ENCODE data around the gene FOXC1.

FOXC1 gene

GRCh38 chr6:1633366-1634021, 23.8 kb downstream of the FOXC1 start:
- no peak for TF ChIP-seq CTCF (IDR thresholded peaks at IDR 0.05; ENCODE audit: low read depth, low read length)

DNA sequence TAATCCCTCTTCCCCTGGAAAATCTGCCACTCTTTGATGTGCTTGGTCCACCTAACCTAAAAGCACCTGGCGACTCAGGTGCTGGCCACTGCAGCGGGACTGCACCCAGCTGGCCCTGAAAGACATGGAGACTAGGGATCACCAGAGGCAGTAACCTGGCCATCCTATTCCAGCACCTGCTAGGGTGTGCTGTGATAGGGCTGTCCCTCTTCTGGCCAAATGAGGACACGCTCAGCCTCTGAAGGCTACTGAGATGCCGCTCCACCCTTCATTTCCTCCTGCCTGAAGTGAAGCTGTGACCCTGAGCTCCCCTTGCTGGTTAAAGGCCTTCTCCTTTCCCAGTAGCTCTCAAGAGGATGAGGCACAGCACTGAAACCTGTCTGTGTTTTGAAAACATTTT, 24.4 kb downstream of the FOXC1 start:
- no peak for TF ChIP-seq CTCF (IDR thresholded peaks at IDR 0.05; ENCODE audit: low read depth, low read length)
- H3K4me3 ChIP-seq (ENCODE audit: low read depth, low read length), result no peak overlapping the region

More at GRCh38 chr6:1633366-1634021, 23.8 kb downstream of the FOXC1 start:
- H3K4me3 ChIP-seq (ENCODE audit: low read depth, low read length), result no peak overlapping the region

DNA sequence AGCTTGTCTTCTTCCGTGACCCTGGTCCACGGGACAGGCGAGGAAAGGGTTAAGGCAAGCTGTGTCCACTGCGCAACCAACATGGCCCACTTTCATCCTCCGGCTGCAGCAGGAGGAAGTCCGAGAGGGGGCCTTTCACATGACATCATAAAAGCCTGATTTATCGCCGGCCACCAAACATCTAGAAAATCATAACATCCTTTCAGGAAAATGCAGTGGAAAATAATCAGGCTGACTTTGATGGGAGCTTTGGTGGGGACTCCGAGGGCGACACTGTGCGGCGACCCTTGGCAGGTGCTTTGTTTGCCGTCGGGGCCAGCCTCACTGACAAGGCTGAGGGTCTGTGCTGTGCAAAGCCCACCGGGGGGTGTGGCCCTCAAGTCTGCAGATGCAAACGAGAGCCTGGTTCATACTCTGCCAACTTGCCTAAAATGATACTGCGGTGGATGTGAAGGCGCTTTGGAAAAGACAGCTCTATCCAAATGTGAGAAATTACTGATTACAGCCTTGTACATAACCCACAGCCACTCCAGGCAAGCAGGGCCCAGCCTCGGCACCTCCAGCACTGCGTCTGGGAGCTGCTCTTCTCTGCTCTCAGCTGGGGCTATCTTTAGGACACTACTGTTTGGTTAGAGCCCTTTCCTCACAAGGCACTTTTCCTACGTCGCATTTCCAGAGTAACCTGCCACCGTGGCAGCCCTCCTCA, 25.7 kb downstream of the FOXC1 start:
- H3K4me3 ChIP-seq (ENCODE audit: low read depth, low read length), result no peak overlapping the region
- no peak for TF ChIP-seq CTCF (IDR thresholded peaks at IDR 0.05; ENCODE audit: low read depth, low read length)

DNA sequence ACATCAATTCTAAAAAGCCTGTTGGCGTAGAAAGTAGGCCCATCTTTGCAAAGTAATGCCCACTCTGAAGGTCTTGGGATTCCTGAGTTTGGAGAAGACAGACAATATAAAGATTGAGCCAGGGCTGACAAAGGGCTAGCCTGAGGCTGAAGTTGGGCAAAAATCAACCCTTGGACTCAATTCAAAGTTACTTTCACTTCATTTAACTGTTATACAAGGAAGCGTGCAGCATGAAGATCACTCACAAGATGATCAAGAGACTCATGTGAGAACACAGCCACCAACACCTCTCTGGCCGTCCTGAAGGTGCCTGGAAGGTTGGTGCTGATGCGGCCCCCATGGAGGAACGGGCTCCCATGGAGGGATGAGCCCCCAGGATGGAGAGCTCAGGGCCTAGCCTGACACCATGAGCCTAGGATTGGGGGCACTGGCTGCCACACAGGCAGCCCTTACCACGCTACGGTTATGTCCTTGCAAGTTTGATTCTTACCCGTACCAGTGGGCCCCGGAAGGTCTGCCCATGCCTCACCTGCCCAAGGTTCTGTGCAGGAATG, 26.6 kb downstream of the FOXC1 start:
- H3K4me3 ChIP-seq (ENCODE audit: low read depth, low read length), result no peak overlapping the region
- no peak for TF ChIP-seq CTCF (IDR thresholded peaks at IDR 0.05; ENCODE audit: low read depth, low read length)

- H3K4me3 ChIP-seq (ENCODE audit: low read depth, low read length), result no peak overlapping the region
- TF ChIP-seq CTCF (IDR thresholded peaks at IDR 0.05; ENCODE audit: low read depth, low read length), result no peak
Observed at GRCh38 chr6:1636971-1637871, 27.5 kb downstream of the FOXC1 start.

DNA sequence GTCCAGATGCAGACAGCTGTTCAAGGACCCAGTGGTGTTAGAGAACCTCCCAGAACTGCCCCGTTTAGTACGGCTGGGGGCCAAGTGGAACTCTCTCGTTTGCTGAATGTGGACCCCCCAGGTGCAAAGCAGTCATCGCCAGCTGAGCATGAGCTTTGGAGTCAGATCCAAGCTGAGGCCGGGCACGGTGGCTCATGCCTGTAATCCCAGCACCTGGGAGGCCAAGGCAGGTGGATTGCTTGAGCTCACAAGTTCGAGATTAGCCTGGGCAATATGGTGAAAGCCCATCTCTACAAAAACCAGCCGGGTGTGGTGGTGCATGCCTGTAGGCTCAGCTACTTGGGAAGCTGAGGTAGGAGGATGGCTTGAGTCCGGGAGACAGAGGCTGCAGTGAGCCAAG, 29.7 kb downstream of the FOXC1 start:
- TF ChIP-seq CTCF (IDR thresholded peaks at IDR 0.05; ENCODE audit: low read depth, low read length), result no peak
- no peak overlapping the region for H3K4me3 ChIP-seq (ENCODE audit: low read depth, low read length)

All from WI38 (cell line).